Stimulated activated naive CD4-positive, alpha-beta T cell treated with Interleukin-2 at 50 U/mL for 16 hours (primary cell): ENCODE results near the gene RIC1.
A peak's percentile ranks its signal among the peaks of the same experiment; 100 is the strongest.
"Not testable (repeated sequence)": the region's sequence is repeated elsewhere in the genome, so short reads cannot be mapped to it uniquely, and the experiment has no call there.

Experiments used
- DNase-seq: peaks from one replicate; lab custom pipeline; 2025; lab: John Stamatoyannopoulos, UW

Gene RIC1

GRCh38 chr9:5621327-5621726 is 7.6 kb upstream of the RIC1 start:
- DNase-seq = no peak

GRCh38 chr9:5622016-5622415 is 6.9 kb upstream of the RIC1 start:
- no peak for DNase-seq

GRCh38 chr9:5624655-5625054 is 4.3 kb upstream of the RIC1 start:
- DNase-seq = no peak

- DNase-seq = peak; percentile 32
Measured at GRCh38 chr9:5626727-5627634, 1.9 kb upstream of the RIC1 start.

- DNase-seq = not testable (repeated sequence)
Measured at GRCh38 chr9:5627686-5628085, 1.2 kb upstream of the RIC1 start.

GRCh38 chr9:5628183-5628529 is 751 bp upstream of the RIC1 start:
- DNase-seq = no peak

GRCh38 chr9:5629312-5630080 is 589 bp downstream of the RIC1 start:
- peak; percentile 47 for DNase-seq

- no peak for DNase-seq
Measured at GRCh38 chr9:5630081-5630507, 1.2 kb downstream of the RIC1 start.

GRCh38 chr9:5631026-5631425 is 2.1 kb downstream of the RIC1 start:
- no peak for DNase-seq

GRCh38 chr9:5632540-5632939 is 3.6 kb downstream of the RIC1 start:
- no peak for DNase-seq

GRCh38 chr9:5633243-5633642 is 4.3 kb downstream of the RIC1 start:
- no peak for DNase-seq

- no peak for DNase-seq
Measured at GRCh38 chr9:5635390-5635789, 6.5 kb downstream of the RIC1 start.

- no peak for DNase-seq
Measured at GRCh38 chr9:5639816-5640215, 10.9 kb downstream of the RIC1 start.

GRCh38 chr9:5642170-5642569 is 13.3 kb downstream of the RIC1 start:
- no peak for DNase-seq

GRCh38 chr9:5643005-5643624 is 14.2 kb downstream of the RIC1 start:
- DNase-seq = no peak

- DNase-seq = no peak
Measured at GRCh38 chr9:5644501-5644900, 15.6 kb downstream of the RIC1 start.

GRCh38 chr9:5646116-5646515 is 17.2 kb downstream of the RIC1 start:
- DNase-seq = no peak

- no peak for DNase-seq
Measured at GRCh38 chr9:5650356-5651105, 21.6 kb downstream of the RIC1 start.

- DNase-seq = no peak
Measured at GRCh38 chr9:5651246-5651645, 22.3 kb downstream of the RIC1 start.

- DNase-seq = no peak
Measured at GRCh38 chr9:5652821-5653220, 23.9 kb downstream of the RIC1 start.

- DNase-seq = not testable (repeated sequence)
Measured at GRCh38 chr9:5662804-5663203, 33.9 kb downstream of the RIC1 start.

- DNase-seq = no peak
Measured at GRCh38 chr9:5665059-5665458, 36.2 kb downstream of the RIC1 start.
